ENCODE data around the gene ATP6V0E1.

Gene ATP6V0E1

DNA sequence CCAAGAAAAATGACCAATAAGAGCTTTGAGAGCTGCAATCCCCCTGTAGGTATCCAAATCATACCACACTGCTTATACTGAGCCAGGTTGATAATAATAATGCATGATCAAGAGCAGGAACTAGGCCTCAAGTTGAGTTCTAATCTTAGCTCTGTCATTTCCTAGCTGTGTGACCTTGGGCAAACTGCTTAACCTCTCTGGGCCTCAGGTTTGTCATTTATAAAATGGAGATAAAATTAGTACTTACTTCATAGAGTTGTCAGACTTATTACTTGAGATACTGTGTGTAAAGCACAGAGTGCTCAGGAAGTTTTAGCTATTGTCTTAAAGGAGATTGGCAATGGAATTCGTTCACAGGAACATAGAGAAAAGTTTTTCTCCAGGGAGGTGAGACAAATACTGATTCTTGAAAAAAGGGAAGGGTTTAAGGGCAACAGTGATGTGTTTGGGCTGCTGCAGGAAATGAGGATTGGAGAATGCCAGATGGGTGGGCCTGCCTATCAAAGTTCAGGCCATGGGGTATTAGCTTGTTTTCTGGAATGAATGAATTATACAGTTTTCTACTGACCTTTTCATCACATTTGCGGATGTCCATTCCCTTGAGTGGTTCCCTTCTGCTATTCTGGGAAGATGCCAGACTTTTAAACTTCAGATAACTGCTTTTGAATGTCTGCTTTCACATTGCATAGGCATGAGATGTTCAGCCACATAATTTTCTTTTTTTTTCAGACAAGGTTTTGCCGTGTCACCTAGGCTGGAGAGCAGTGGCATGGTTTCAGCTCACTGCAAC, 10.2 kb upstream of the ATP6V0E1 start:
- no peaks in the 10 kb centered on the region for H3K4me1 ChIP-seq (ENCODE audit: control insufficient read depth, insufficient read depth, low read length)
- H3K27ac ChIP-seq (ENCODE audit: extremely low read depth, low read depth, low read length): no peak overlapping the region
- TF ChIP-seq ZNF768 (tag by site-specific recombination; IDR thresholded peaks at IDR 0.05) (peak; percentile 88), ZNF76 (tag by site-specific recombination; IDR thresholded peaks at IDR 0.05; ENCODE audit: borderline replicate concordance, low read depth) (no peak)
- H3K36me3 ChIP-seq (ENCODE audit: control insufficient read depth in 2 of 2, insufficient read depth in 1 of 2, low read length in 2 of 2): peaks cover 0 to 17% of the 10 kb centered on the region in 2 experiments; a peak in 1 of 3 replicates
- ChIA-PET CTCF (interaction anchor here (0.6 to 1.6 kb wide), 6 partner anchors 8 to 266 kb away, joined by 3 to 7 read pairs (median 4); partner anchors contain the start of genes ATP6V0E1 and RPL26L1), POLR2A (interaction anchor here (1.3 kb wide), 1 partner anchor 14 kb away, joined by 5 read pairs; the partner anchor contains the start of gene RPL26L1)
- H3K4me3 ChIP-seq (ENCODE audit: low read depth, low read length): no peak overlapping the region
- no peaks in the 10 kb centered on the region for H3K9me3 ChIP-seq (ENCODE audit: control insufficient read depth, insufficient read depth, low read depth, low read length)

DNA sequence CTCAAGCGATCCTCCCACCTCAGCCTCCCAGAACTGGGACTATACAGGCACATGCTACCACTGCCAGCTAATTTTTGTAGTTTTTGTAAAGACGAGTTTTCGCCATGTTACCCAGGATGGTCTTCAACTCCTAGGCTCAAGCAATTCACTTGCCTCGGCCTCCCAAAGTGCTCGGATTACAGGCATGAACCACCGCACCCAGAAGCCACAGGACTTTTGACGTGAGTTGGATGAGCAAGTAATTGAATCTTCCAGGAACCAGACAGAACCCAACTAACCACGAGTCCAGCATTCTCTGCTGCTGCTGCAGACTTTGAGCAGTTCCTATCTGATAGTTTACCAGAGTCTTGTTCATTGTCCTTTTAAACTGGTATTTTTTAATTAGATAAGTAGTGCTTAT, 9.6 kb upstream of the ATP6V0E1 start:
- H3K36me3 ChIP-seq (ENCODE audit: control insufficient read depth in 2 of 2, insufficient read depth in 1 of 2, low read length in 2 of 2): peaks cover 0 to 13% of the 10 kb centered on the region in 2 experiments; a peak in 1 of 3 replicates
- no peak overlapping the region for H3K4me3 ChIP-seq (ENCODE audit: low read depth, low read length)
- H3K9me3 ChIP-seq (ENCODE audit: control insufficient read depth, insufficient read depth, low read depth, low read length): no peaks in the 10 kb centered on the region
- H3K4me1 ChIP-seq (ENCODE audit: control insufficient read depth, insufficient read depth, low read length): no peaks in the 10 kb centered on the region
- ChIA-PET POLR2A (interaction anchor here (1.3 kb wide), 1 partner anchor 15 kb away, joined by 5 read pairs; the partner anchor contains the start of gene RPL26L1), CTCF (interaction anchor here (0.5 to 1.6 kb wide), 4 partner anchors 10 to 267 kb away, joined by 3 to 7 read pairs (median 5); partner anchors contain the start of genes ATP6V0E1, BNIP1 and RPL26L1)
- TF ChIP-seq, protein P1, sequence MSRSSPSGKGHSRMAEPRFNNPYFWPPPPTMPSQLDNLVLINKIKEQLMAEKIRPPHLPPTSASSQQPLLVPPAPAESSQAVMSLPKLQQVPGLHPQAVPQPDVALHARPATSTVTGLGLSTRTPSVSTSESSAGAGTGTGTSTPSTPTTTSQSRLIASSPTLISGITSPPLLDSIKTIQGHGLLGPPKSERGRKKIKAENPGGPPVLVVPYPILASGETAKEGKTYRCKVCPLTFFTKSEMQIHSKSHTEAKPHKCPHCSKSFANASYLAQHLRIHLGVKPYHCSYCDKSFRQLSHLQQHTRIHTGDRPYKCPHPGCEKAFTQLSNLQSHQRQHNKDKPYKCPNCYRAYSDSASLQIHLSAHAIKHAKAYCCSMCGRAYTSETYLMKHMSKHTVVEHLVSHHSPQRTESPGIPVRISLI (tag by site-specific recombination; IDR thresholded peaks at IDR 0.05): no peak
- TF ChIP-seq ZNF624 (tag by site-specific recombination; IDR thresholded peaks at IDR 0.05) (no peak), WT1 (tag by site-specific recombination; IDR thresholded peaks at IDR 0.05) (no peak), ZNF830 (tag by site-specific recombination; IDR thresholded peaks at IDR 0.05; ENCODE audit: low read depth) (no peak), ZNF658 (tag by site-specific recombination; IDR thresholded peaks at IDR 0.05) (no peak), BCL11B (tag by site-specific recombination; IDR thresholded peaks at IDR 0.05; ENCODE audit: low read depth) (no peak), KLF16 (tag by site-specific recombination; IDR thresholded peaks at IDR 0.05) (no peak)
- H3K27ac ChIP-seq (ENCODE audit: extremely low read depth, low read depth, low read length): no peak overlapping the region

DNA sequence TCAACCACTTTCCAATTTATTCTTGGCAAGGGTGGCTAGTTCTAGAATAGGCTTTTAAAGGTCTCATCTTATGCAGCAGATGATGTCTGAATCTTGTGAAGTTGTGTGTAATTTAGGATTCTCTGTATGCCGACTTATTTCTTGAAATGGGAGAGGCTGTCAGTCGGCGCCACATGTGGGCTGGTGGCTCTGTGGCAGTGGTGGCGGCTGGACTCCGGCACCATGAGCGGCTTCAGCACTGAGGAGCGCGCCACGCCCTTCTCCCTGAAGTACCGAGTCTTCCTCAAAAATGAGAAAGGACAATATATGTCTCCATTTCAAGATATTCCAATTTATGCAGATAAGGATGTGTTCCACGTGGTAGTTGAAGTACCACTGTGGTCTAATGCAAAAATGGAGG, 8.3 kb upstream of the ATP6V0E1 start:
- CTCF ChIA-PET: interaction anchor here (1.1 kb wide), 1 partner anchor 261 kb away, joined by 3 read pairs; no protein-coding TSS in a partner anchor
- POLR2A ChIA-PET: no interaction called here
- H3K4me3 ChIP-seq (ENCODE audit: low read depth, low read length): no peak overlapping the region
- H3K9me3 ChIP-seq (ENCODE audit: control insufficient read depth, insufficient read depth, low read depth, low read length): no peaks in the 10 kb centered on the region
- H3K27ac ChIP-seq (ENCODE audit: extremely low read depth, low read depth, low read length): no peak overlapping the region
- TF ChIP-seq ZNF391 (tag by site-specific recombination; IDR thresholded peaks at IDR 0.05; ENCODE audit: borderline replicate concordance, low read depth) (no peak), ZNF174 (tag by site-specific recombination; IDR thresholded peaks at IDR 0.05) (no peak), ZNF311 (tag by site-specific recombination; IDR thresholded peaks at IDR 0.05; ENCODE audit: borderline replicate concordance) (no peak), ZNF335 (tag by site-specific recombination; conservative IDR thresholded peaks at IDR 0.05) (no peak), ZNF132 (tag by site-specific recombination; IDR thresholded peaks at IDR 0.05; ENCODE audit: borderline replicate concordance) (no peak), ZNF223 (tag by site-specific recombination; IDR thresholded peaks at IDR 0.05) (no peak), ZNF112 (tag by site-specific recombination; IDR thresholded peaks at IDR 0.05) (no peak), ZSCAN16 (tag by site-specific recombination; IDR thresholded peaks at IDR 0.05) (no peak), MZF1 (tag by site-specific recombination; IDR thresholded peaks at IDR 0.05; ENCODE audit: borderline replicate concordance) (no peak), ZNF561 (tag by site-specific recombination; IDR thresholded peaks at IDR 0.05; ENCODE audit: borderline replicate concordance) (no peak), ZNF76 (tag by site-specific recombination; IDR thresholded peaks at IDR 0.05; ENCODE audit: borderline replicate concordance, low read depth) (no peak), ZNF302 (tag by site-specific recombination; IDR thresholded peaks at IDR 0.05; ENCODE audit: low read depth) (no peak), ZNF501 (tag by site-specific recombination; IDR thresholded peaks at IDR 0.05) (no peak), ZNF530 (tag by site-specific recombination; IDR thresholded peaks at IDR 0.05; ENCODE audit: low read depth) (no peak), HOXA7 (CRISPR knock-in tag; IDR thresholded peaks at IDR 0.05; ENCODE audit: borderline replicate concordance) (no peak), ZNF473 (tag by site-specific recombination; IDR thresholded peaks at IDR 0.05) (no peak), ZNF521 (tag by site-specific recombination; IDR thresholded peaks at IDR 0.05) (no peak)
- TF ChIP-seq, protein P2, sequence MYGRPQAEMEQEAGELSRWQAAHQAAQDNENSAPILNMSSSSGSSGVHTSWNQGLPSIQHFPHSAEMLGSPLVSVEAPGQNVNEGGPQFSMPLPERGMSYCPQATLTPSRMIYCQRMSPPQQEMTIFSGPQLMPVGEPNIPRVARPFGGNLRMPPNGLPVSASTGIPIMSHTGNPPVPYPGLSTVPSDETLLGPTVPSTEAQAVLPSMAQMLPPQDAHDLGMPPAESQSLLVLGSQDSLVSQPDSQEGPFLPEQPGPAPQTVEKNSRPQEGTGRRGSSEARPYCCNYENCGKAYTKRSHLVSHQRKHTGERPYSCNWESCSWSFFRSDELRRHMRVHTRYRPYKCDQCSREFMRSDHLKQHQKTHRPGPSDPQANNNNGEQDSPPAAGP (tag by site-specific recombination; IDR thresholded peaks at IDR 0.05): no peak
- TF ChIP-seq, protein P3, sequence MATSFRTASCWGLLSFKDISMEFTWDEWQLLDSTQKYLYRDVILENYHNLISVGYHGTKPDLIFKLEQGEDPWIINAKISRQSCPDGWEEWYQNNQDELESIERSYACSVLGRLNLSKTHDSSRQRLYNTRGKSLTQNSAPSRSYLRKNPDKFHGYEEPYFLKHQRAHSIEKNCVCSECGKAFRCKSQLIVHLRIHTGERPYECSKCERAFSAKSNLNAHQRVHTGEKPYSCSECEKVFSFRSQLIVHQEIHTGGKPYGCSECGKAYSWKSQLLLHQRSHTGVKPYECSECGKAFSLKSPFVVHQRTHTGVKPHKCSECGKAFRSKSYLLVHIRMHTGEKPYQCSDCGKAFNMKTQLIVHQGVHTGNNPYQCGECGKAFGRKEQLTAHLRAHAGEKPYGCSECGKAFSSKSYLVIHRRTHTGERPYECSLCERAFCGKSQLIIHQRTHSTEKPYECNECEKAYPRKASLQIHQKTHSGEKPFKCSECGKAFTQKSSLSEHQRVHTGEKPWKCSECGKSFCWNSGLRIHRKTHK (tag by site-specific recombination; IDR thresholded peaks at IDR 0.05): no peak
- no peaks in the 10 kb centered on the region for H3K4me1 ChIP-seq (ENCODE audit: control insufficient read depth, insufficient read depth, low read length)
- H3K36me3 ChIP-seq (ENCODE audit: control insufficient read depth in 2 of 2, insufficient read depth in 1 of 2, low read length in 2 of 2): peaks cover 0 to under 1% of the 10 kb centered on the region in 2 experiments; a peak in 1 of 3 replicates

All from HEK293 (cell line).